HG02571 (cell line): ENCODE measurements around the gene MALAT1.

ENCODE experiments used
- ATAC-seq: cut with Tn5 transposase; IDR thresholded peaks from one replicate; pipeline ENCODE4 v1.9.1; 2021; ENCODE audit warnings: mild to moderate bottlenecking, moderate library complexity; ENCODE audit not compliant: unreplicated experiment

The MALAT1 gene

GRCh38 chr11:65537620-65538231 lies 38.9 kb downstream of the MALAT1 start:
- ATAC-seq = no peak

GRCh38 chr11:65538232-65538914 lies 39.5 kb downstream of the MALAT1 start:
- ATAC-seq = no peak

- no peak for ATAC-seq
Measured at GRCh38 chr11:65538915-65539743, 40.3 kb downstream of the MALAT1 start.

- peak; percentile 50 for ATAC-seq
Measured at GRCh38 chr11:65539744-65540289, 41.0 kb downstream of the MALAT1 start.

GRCh38 chr11:65540290-65541092 lies 41.6 kb downstream of the MALAT1 start:
- peak; percentile 57 for ATAC-seq

GRCh38 chr11:65541093-65541982 lies 42.5 kb downstream of the MALAT1 start:
- no peak for ATAC-seq

- no peak for ATAC-seq
Measured at GRCh38 chr11:65542738-65543390, 44.0 kb downstream of the MALAT1 start.

- no peak for ATAC-seq
Measured at GRCh38 chr11:65545853-65546216, 47.0 kb downstream of the MALAT1 start.

GRCh38 chr11:65546217-65546958 lies 47.5 kb downstream of the MALAT1 start:
- peak; percentile 67 for ATAC-seq

GRCh38 chr11:65547446-65548125 lies 48.7 kb downstream of the MALAT1 start:
- no peak for ATAC-seq

GRCh38 chr11:65548395-65548794 lies 49.5 kb downstream of the MALAT1 start:
- ATAC-seq = no peak

- ATAC-seq = no peak
Measured at GRCh38 chr11:65549096-65549495, 50.3 kb downstream of the MALAT1 start.

GRCh38 chr11:65551572-65552387 lies 52.9 kb downstream of the MALAT1 start:
- no peak for ATAC-seq

- no peak for ATAC-seq
Measured at GRCh38 chr11:65552388-65552951, 53.6 kb downstream of the MALAT1 start.

GRCh38 chr11:65553301-65554001 lies 54.6 kb downstream of the MALAT1 start:
- no peak for ATAC-seq
